A549 (cell line): Measurements from ENCODE around the gene FAM170B. TPM values are rescaled to one million over a fixed set of nuclear protein-coding genes. Genes with fewer than 3 reads are reported as not detected.

Source experiments
- ATAC-seq, 2 experiments: fragments of 200-7000 bp in 1 of 2; fragments of >200 bp in 1 of 2; cut with Nextera tagmentation in 1 of 2; cut with Tn5 transposase in 1 of 2; 3 replicates each; pipeline versions ENCODE4 v1.8.0 to v1.9.1; 2018 to 2020; ENCODE audit warnings: mild to moderate bottlenecking in 1 of 2, moderate library complexity in 1 of 2
- CTCF ChIA-PET: fragments of 300-600 bp; sonication (Branson Sonifier 250); formaldehyde crosslinking; extraction: SDS; loops from one replicate; lab custom pipeline; 2021; ENCODE audit warnings: antibody characterized with exemption, inconsistent platforms; lab: Yijun Ruan, JAX
- POLR2A ChIA-PET: fragments of 350-600 bp; formaldehyde crosslinking; extraction: SDS; loops from one replicate; lab custom pipeline; 2021; ENCODE audit warnings: antibody characterized with exemption, inconsistent platforms; lab: Yijun Ruan, JAX
- DNase-seq, 2 experiments: peaks; one replicate each; pipeline versions ENCODE4 v3.0.0 to v3.0.0-alpha.2; 2011 to 2016; ENCODE audit warnings: low read depth in 1 of 2, low spot score in 1 of 2
- FAIRE-seq: peaks from 2 replicates; lab custom pipeline; 2011; peaks lifted over from hg19 to GRCh38; lab: Jason Lieb, UNC
- H3K27ac ChIP-seq, 2 experiments: fragments of >200 bp; sonication (Bioruptor Twin); formaldehyde crosslinking; 3 replicates each; pipeline ENCODE4 v1.5.1; 2016 to 2017
- H3K4me1 ChIP-seq: fragments of >200 bp; sonication (Bioruptor Twin); formaldehyde crosslinking; 3 replicates; pipeline ENCODE4 v1.6.1; 2016
- H3K4me2 ChIP-seq: fragments of >200 bp; sonication (Bioruptor Twin); formaldehyde crosslinking; 3 replicates; pipeline ENCODE4 v1.6.1; 2016
- H3K4me3 ChIP-seq: fragments of >200 bp; sonication (Bioruptor Twin); formaldehyde crosslinking; 3 replicates; pipeline ENCODE4 v1.5.1; 2016
- H3K9me3 ChIP-seq: fragments of >200 bp; sonication (Bioruptor Twin); formaldehyde crosslinking; 3 replicates; pipeline ENCODE4 v1.6.1; 2016
- BCL3 ChIP-seq: fragments of >200 bp; sonication (Bioruptor Twin); formaldehyde crosslinking; IDR thresholded peaks from 3 replicates; pipeline ENCODE4 v1.6.1; 2016
- CBX2 ChIP-seq: fragments of 200-600 bp; sonication (generic); IDR thresholded peaks from 2 replicates; pipeline ENCODE4 v1.6.1; 2016; ENCODE audit warnings: low read depth, mild to moderate bottlenecking, borderline replicate concordance
- CEBPB ChIP-seq, 2 experiments: fragments of >200 bp in 1 of 2; sonication (Bioruptor Twin) in 1 of 2; formaldehyde crosslinking in 1 of 2; IDR thresholded peaks; 2 replicates each; pipeline ENCODE4 v1.6.1; 2012 to 2016
- CHD4 ChIP-seq: fragments of 200-600 bp; sonication (generic); IDR thresholded peaks from 2 replicates; pipeline ENCODE4 v1.6.1; 2016; ENCODE audit warnings: antibody characterized with exemption, mild to moderate bottlenecking, borderline replicate concordance
- EHF ChIP-seq: fragments of 250-450 bp; sonication (Bioruptor Pico); IDR thresholded peaks from 2 replicates; pipeline ENCODE4 v1.5.0; 2020; ENCODE audit warnings: mild to moderate bottlenecking
- EHMT2 ChIP-seq: fragments of 200-600 bp; sonication (generic); IDR thresholded peaks from 2 replicates; pipeline ENCODE4 v1.6.1; 2016; ENCODE audit warnings: antibody characterized with exemption, low read depth, mild to moderate bottlenecking, moderate library complexity
- ELK1 ChIP-seq: fragments of 150-350 bp; IDR thresholded peaks from 2 replicates; pipeline ENCODE4 v1.6.1; 2014; ENCODE audit warnings: low read depth, mild to moderate bottlenecking, low read length
- ESRRA ChIP-seq: fragments of 150-350 bp; IDR thresholded peaks from 2 replicates; pipeline ENCODE4 v1.6.1; 2014; ENCODE audit warnings: mild to moderate bottlenecking, low read length, borderline replicate concordance
- FOSB ChIP-seq: fragments of 250-450 bp; sonication (Bioruptor Pico); IDR thresholded peaks from 2 replicates; pipeline ENCODE4 v1.5.0; 2020; ENCODE audit warnings: mild to moderate bottlenecking, moderate library complexity
- FOXS1 ChIP-seq: fragments of 250-450 bp; sonication (Bioruptor Pico); IDR thresholded peaks from 2 replicates; pipeline ENCODE4 v1.5.0; 2020; ENCODE audit warnings: mild to moderate bottlenecking, moderate library complexity
- HMGXB4 ChIP-seq: fragments of 250-450 bp; sonication (Bioruptor Pico); IDR thresholded peaks from 2 replicates; pipeline ENCODE4 v1.5.0; 2021; ENCODE audit warnings: mild to moderate bottlenecking, moderate library complexity, borderline replicate concordance
- HOXB5 ChIP-seq: fragments of 250-450 bp; sonication (Bioruptor Pico); IDR thresholded peaks from 2 replicates; pipeline ENCODE4 v1.5.0; 2020; ENCODE audit warnings: mild to moderate bottlenecking, moderate library complexity
- KDM1A ChIP-seq: fragments of 200-600 bp; sonication (generic); IDR thresholded peaks from 2 replicates; pipeline ENCODE4 v1.6.1; 2016; ENCODE audit warnings: low read depth, mild to moderate bottlenecking
- NFE2L2 ChIP-seq: fragments of 150-350 bp; conservative IDR thresholded peaks from 2 replicates; pipeline ENCODE4 v1.6.1; 2014; ENCODE audit warnings: low read length
- PBX3 ChIP-seq: IDR thresholded peaks from 2 replicates; pipeline ENCODE4 v1.6.1; 2012
- RAD21 ChIP-seq, 2 experiments: fragments of >200 bp in 1 of 2; sonication (Bioruptor Twin) in 1 of 2; formaldehyde crosslinking in 1 of 2; IDR thresholded peaks in 1 of 2; conservative IDR thresholded peaks in 1 of 2; 2 replicates in 1 of 2; 3 replicates in 1 of 2; pipeline ENCODE4 v1.6.1; 2012 to 2018; ENCODE audit warnings: inconsistent platforms in 1 of 2
- RFX5 ChIP-seq: fragments of 450-650 bp; IDR thresholded peaks from 2 replicates; pipeline ENCODE4 v1.7.1; 2014; ENCODE audit warnings: antibody characterized with exemption, mild to moderate bottlenecking, moderate library complexity
- ZSCAN20 ChIP-seq: fragments of 250-450 bp; sonication (Bioruptor Pico); IDR thresholded peaks from 2 replicates; pipeline ENCODE4 v1.8.0; 2022; ENCODE audit warnings: mild to moderate bottlenecking, moderate library complexity
- WGBS: methylation state at CpG from one replicate; pipeline ENCODE4 v1.1.6; 2017; ENCODE audit errors: missing lambda C conversion rate; 5-methylcytosine and 5-hydroxymethylcytosine counted together
- polyA plus RNA-seq, 4 experiments: library from polyadenylated mRNA; depleted of rRNA in 3 of 4; stranded (reverse); fragments of >200 nt; fragmentation: RNase III in 1 of 4; extraction: RNeasy Plus Mini Kit Qiagen cat#74134 plus additional on column Dnase treatment in 1 of 4; gene quantifications; 2 replicates in 3 of 4; 3 replicates in 1 of 4; pipeline ENCODE4 v1.2.3, GENCODE V29; 2011 to 2017

The FAM170B gene
- polyA plus RNA-seq, 2 of the 4 experiments (the other 2 are of a cell fraction) = not detected

GRCh38 chr10:49135575-49136313 is 1.9 kb upstream of the FAM170B start:
- no peak for TF ChIP-seq CEBPB (IDR thresholded peaks at IDR 0.05)
- no peak for TF ChIP-seq HMGXB4 (CRISPR knock-in tag)
- no peak for TF ChIP-seq FOSB (CRISPR knock-in tag)
- no peak for TF ChIP-seq RAD21 (conservative IDR thresholded peaks at IDR 0.05 in 1 of 2, IDR thresholded peaks at IDR 0.05 in 1 of 2)
- no peak for TF ChIP-seq KDM1A
- no peak for TF ChIP-seq BCL3
- no peak for TF ChIP-seq FOXS1 (CRISPR knock-in tag)
- no peak for TF ChIP-seq CHD4
- TF ChIP-seq CBX2 = no peak
- TF ChIP-seq RFX5 = no peak
- TF ChIP-seq, all 56 proteins: peak for 0
- WGBS = 32% methylated on average over 9 of the region's 9 CpGs
- Histone ChIP-seq H3K4me3 (no peak overlapping the region), H3K4me1 (peaks cover 18% of the 10 kb centered on the region), H3K9me3 (no peaks in the 10 kb centered on the region), H3K4me2 (no peak overlapping the region), H3K27ac (no peak overlapping the region)
- ChIA-PET CTCF (no interaction called here), POLR2A (no interaction called here)
- DNase-seq (no peak), FAIRE-seq (no peak), ATAC-seq (no peak)

- no peak for TF ChIP-seq ZSCAN20 (CRISPR knock-in tag)
- no peak for TF ChIP-seq NFE2L2
- TF ChIP-seq EHMT2 = no peak
- no peak for TF ChIP-seq ESRRA
- TF ChIP-seq HOXB5 (CRISPR knock-in tag) = no peak
- TF ChIP-seq PBX3 = no peak
- TF ChIP-seq ELK1 = no peak
- no peak for TF ChIP-seq EHF (CRISPR knock-in tag)
- TF ChIP-seq BCL3 = no peak
- no peak overlapping the region for H3K27ac ChIP-seq
- peaks cover 4% of the 10 kb centered on the region for H3K4me1 ChIP-seq
- ATAC-seq (no peak), FAIRE-seq (no peak), DNase-seq (no peak)
- no peak overlapping the region for H3K4me2 ChIP-seq
- ChIA-PET CTCF (no interaction called here), POLR2A (no interaction called here)
- H3K9me3 ChIP-seq = no peaks in the 10 kb centered on the region
- 10% methylated on average over 3 of the region's 3 CpGs for WGBS
- H3K4me3 ChIP-seq = no peak overlapping the region
These were observed 506 bp upstream of the FAM170B start for GRCh38 chr10:49134327-49134726.
